IPS DF 6.9 (cell line): ENCODE measurements around the gene GH1.
"Not testable (repeated sequence)": the region's sequence is repeated elsewhere in the genome, so short reads cannot be mapped to it uniquely, and the experiment has no call there.

Experiments used
- DNase-seq: peaks from one replicate; pipeline ENCODE4 v3.0.0-alpha.2; 2013; ENCODE audit warnings: low read depth, low spot score
- H3K27ac ChIP-seq: one replicate; pipeline ENCODE4 v1.5.1; 2013; ENCODE audit warnings: low read length, control low read depth
- H3K27me3 ChIP-seq: 2 replicates; pipeline ENCODE4 v1.6.1; 2013; ENCODE audit warnings: mild to moderate bottlenecking, low read length; ENCODE audit not compliant: control insufficient read depth, insufficient read depth
- H3K36me3 ChIP-seq: 2 replicates; pipeline ENCODE4 v1.6.1; 2013; ENCODE audit warnings: low read length; ENCODE audit not compliant: control insufficient read depth, insufficient read depth
- H3K4me1 ChIP-seq: 2 replicates; pipeline ENCODE4 v1.6.1; 2013; ENCODE audit warnings: low read length; ENCODE audit not compliant: control insufficient read depth, insufficient read depth
- H3K4me3 ChIP-seq: 2 replicates; pipeline ENCODE4 v1.5.1; 2013; ENCODE audit warnings: mild to moderate bottlenecking, low read length
- H3K9me3 ChIP-seq: 2 replicates; pipeline ENCODE4 v1.6.1; 2013; ENCODE audit warnings: low read length, inconsistent platforms; ENCODE audit not compliant: control insufficient read depth, insufficient read depth
- WGBS: extraction: QIAGEN DNeasy Blood & Tissue Kit; methylation state at CpG from one replicate; pipeline ENCODE4 v1.1.7; 2013; ENCODE audit warnings: mixed read lengths, missing lambda C conversion rate; ENCODE audit not compliant: insufficient read length, insufficient coverage; 5-methylcytosine and 5-hydroxymethylcytosine counted together

Gene GH1

DNA sequence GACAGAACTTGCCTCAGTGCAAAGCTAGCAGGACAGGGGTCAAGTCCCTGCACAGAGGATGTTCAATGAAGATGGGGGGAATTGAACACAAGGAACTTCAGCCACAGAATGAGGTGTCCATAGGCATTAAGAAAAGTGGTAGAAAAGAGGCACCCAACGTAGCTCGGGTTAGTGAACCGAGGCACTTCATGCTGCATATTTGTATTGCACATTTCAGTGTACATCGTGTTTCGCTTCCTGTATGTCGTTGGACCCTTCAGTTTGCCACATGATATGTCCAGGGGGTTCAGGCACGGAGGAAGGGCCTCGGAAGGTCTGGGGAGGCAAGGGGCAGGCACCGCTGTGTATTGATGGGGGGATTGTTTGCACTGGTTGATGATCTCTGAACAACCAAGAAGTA is 40.2 kb downstream of the GH1 start:
- H3K27me3 ChIP-seq, H3K4me3 ChIP-seq, H3K36me3 ChIP-seq, H3K4me1 ChIP-seq, H3K27ac ChIP-seq, H3K9me3 ChIP-seq, DNase-seq: not testable (repeated sequence)
- WGBS: no CpG with 5 or more reads among the region's 9 CpGs

DNA sequence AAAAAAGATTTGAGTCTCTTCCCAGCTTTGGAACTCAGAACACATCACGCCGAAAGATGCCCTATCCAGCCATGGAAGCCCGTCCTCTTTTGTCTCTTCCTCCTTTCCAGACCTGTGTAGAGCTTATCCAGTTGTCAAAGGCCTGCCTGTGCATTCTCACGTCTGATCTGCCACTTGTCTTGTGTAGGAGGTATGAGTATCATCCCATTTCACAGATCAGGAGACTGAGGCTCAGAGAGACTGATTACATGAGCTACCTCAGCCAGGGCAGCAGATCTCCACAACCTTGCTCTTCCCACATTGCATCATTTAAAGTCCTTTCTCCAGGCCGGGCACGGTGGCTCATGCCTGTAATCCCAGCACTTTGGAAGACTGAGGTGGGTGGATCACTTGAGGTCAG is 43.9 kb downstream of the GH1 start:
- H3K4me3 ChIP-seq, H3K36me3 ChIP-seq, H3K4me1 ChIP-seq, DNase-seq, H3K27ac ChIP-seq, H3K9me3 ChIP-seq, H3K27me3 ChIP-seq: not testable (repeated sequence)
- WGBS: no CpG with 5 or more reads among the region's 6 CpGs

DNA sequence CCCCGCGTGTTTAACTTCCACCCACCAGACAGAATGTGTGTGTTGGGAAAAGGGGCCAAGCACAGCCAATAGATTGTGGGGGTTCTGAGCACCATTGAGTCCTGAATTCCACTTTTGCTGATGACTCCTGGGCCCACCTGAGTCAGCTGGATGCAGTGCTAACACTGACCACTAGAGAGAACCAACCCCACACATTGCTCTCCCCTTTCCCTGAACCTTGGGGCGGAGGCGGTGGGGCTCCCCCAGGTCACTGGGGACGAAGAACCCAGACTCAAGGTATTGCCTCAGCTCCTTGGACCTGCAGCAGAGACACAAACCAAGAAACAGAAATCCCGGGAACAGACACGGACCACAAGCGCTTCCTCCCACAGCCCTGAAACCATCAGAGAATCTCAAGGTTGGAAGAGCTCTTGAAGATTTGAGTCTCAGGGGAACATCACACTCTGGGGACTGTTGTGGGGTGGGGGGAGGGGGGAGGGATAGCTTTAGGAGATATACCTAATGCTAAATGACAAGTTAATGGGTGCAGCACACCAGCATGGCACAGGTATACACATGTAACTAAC is 44.5 kb downstream of the GH1 start:
- H3K4me3 ChIP-seq, H3K36me3 ChIP-seq, H3K9me3 ChIP-seq, H3K4me1 ChIP-seq, H3K27me3 ChIP-seq, DNase-seq, H3K27ac ChIP-seq: not testable (repeated sequence)
- no CpG with 5 or more reads among the region's 8 CpGs for WGBS

GRCh38 chr17:63873577-63873976 is 45.1 kb downstream of the GH1 start, which contains the start of gene CSH2:
CSH2 (minus strand) TSS chr17:63873677; CDS start chr17:63873614, 63 bp downstream.
- DNase-seq, H3K4me3 ChIP-seq, H3K9me3 ChIP-seq, H3K27me3 ChIP-seq, H3K4me1 ChIP-seq, H3K27ac ChIP-seq, H3K36me3 ChIP-seq: not testable (repeated sequence)
- WGBS: no CpG with 5 or more reads among the region's 7 CpGs

DNA sequence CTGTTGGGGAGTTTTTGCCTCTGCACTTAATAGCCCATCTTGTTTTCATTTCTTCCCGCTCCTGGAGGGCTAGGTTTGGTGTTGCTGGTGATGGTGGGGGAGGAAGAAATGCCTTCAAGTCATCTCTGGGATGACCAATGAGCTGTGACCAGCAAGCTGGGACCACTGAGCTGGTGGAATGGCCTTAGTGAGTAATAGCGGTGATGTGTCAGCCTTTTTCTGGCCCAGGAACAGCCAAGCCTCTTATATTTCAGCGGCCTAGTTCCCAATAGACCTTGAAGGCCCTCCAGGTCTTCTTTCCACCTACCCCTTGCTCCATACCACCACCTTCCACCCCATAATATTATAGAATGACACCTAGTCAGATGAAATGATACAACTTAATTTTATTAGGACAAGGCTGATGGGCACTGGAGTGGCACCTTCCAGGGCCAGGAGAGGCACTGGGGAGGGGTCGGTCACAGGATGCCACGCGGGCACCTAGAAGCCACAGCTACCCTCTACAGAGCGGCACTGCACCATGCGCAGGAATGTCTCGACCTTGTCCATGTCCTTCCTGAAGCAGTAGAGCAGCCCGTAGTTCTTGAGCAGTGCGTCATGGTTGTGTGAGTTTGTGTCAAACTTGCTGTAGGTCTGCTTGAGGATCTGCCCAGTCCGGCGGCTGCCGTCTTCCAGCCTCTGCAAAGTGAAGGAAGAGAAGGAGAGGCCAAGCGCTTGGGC is 46.8 kb downstream of the GH1 start:
- not testable (repeated sequence) for H3K27me3 ChIP-seq, H3K36me3 ChIP-seq, H3K9me3 ChIP-seq, DNase-seq, H3K4me3 ChIP-seq, H3K4me1 ChIP-seq, H3K27ac ChIP-seq
- no CpG with 5 or more reads among the region's 15 CpGs for WGBS

DNA sequence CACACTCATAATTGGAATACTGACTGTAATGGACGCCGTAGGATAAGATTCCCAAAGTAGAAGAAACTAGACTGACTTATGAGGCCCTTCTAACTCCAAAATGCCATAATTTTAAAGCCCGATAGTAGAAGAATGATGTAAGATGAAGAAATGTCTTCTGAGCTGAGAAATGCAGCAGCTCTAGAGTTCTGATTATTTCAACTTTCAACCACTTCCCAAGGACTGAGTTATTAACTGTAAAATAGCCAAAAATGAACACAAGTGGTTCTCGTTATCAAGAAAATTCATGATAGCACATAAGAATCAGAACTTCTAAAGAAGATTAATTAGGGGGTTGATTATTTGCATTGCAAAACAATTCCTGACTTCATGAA is 48.4 kb downstream of the GH1 start:
- not testable (repeated sequence) for DNase-seq, H3K27me3 ChIP-seq, H3K9me3 ChIP-seq, H3K36me3 ChIP-seq, H3K27ac ChIP-seq, H3K4me1 ChIP-seq, H3K4me3 ChIP-seq
- WGBS: no CpG with 5 or more reads among the region's 4 CpGs

GRCh38 chr17:63869491-63870291 is 48.9 kb downstream of the GH1 start:
- H3K27me3 ChIP-seq, H3K4me3 ChIP-seq, H3K36me3 ChIP-seq, H3K9me3 ChIP-seq, DNase-seq, H3K4me1 ChIP-seq, H3K27ac ChIP-seq: not testable (repeated sequence)
- no CpG with 5 or more reads among the region's 9 CpGs for WGBS
